HL-60 (cell line): ENCODE measurements around the gene CDC25B.

Experiments
- DNase-seq, 2 experiments: peaks; one replicate each; pipeline ENCODE4 v3.0.0-alpha.2; 2010 to 2020; ENCODE audit warnings: low read depth in 1 of 2, low spot score in 1 of 2
- H3K27ac ChIP-seq: fragments of 250-450 bp; sonication (Bioruptor Pico); replicated peaks from 2 replicates; pipeline ENCODE4 v1.5.1; 2020; ENCODE audit warnings: mild to moderate bottlenecking, moderate library complexity
- H3K27me3 ChIP-seq: fragments of 250-450 bp; sonication (Bioruptor Pico); 2 replicates; pipeline ENCODE4 v1.5.1; 2021; ENCODE audit warnings: mild to moderate bottlenecking, moderate library complexity; ENCODE audit not compliant: insufficient read depth, poor library complexity, severe bottlenecking
- H3K4me3 ChIP-seq: replicated peaks from 2 replicates; pipeline ENCODE4 v1.5.1; 2011; ENCODE audit warnings: mild to moderate bottlenecking, control low read depth, low read length; ENCODE audit not compliant: insufficient read depth
- CTCF ChIP-seq: IDR thresholded peaks from one replicate; pipeline ENCODE4 v1.5.1; 2011; ENCODE audit warnings: low read length, control low read depth, inconsistent platforms; ENCODE audit not compliant: insufficient read depth
- GABPA ChIP-seq: IDR thresholded peaks from 2 replicates; pipeline ENCODE4 v1.6.1; 2012; ENCODE audit warnings: low read depth
- POLR2AphosphoS5 ChIP-seq: IDR thresholded peaks from 2 replicates; pipeline ENCODE4 v1.6.1; 2012; ENCODE audit warnings: low read depth
- REST ChIP-seq: IDR thresholded peaks from 2 replicates; pipeline ENCODE4 v1.6.1; 2012; ENCODE audit warnings: low read depth; ENCODE audit not compliant: insufficient replicate concordance
- SPI1 ChIP-seq: IDR thresholded peaks from 2 replicates; pipeline ENCODE4 v1.6.1; 2012; ENCODE audit warnings: low read depth, mild to moderate bottlenecking, borderline replicate concordance

Gene CDC25B

GRCh38 chr20:3796477-3797225 lies 541 bp downstream of the CDC25B start:
- Histone ChIP-seq H3K27ac (peak overlapping the region; percentile 53), H3K27me3 (no peaks in the 10 kb centered on the region), H3K4me3 (peak overlapping the region; percentile 80)
- DNase-seq: no peak
- TF ChIP-seq REST (no peak), CTCF (no peak), POLR2AphosphoS5 (no peak), SPI1 (no peak)

GRCh38 chr20:3797226-3797545 lies 1.1 kb downstream of the CDC25B start:
- no peaks in the 10 kb centered on the region for H3K27me3 ChIP-seq
- TF ChIP-seq REST: no peak
- no peak for TF ChIP-seq POLR2AphosphoS5
- TF ChIP-seq CTCF: no peak
- TF ChIP-seq SPI1: no peak
- TF ChIP-seq GABPA: no peak
- DNase-seq: no peak
- peak overlapping the region; percentile 80 for H3K4me3 ChIP-seq
- H3K27ac ChIP-seq: no peak overlapping the region

- H3K27ac ChIP-seq: no peak overlapping the region
Observed at GRCh38 chr20:3797592-3798372, 1.7 kb downstream of the CDC25B start.

More at GRCh38 chr20:3797592-3798372, 1.7 kb downstream of the CDC25B start:
- no peaks in the 10 kb centered on the region for H3K27me3 ChIP-seq
- TF ChIP-seq POLR2AphosphoS5: no peak
- TF ChIP-seq REST: no peak
- no peak for TF ChIP-seq CTCF
- TF ChIP-seq SPI1: no peak
- TF ChIP-seq GABPA: no peak
- H3K4me3 ChIP-seq: no peak overlapping the region
- DNase-seq: no peak
